SK-N-SH treated with all-trans-retinoic acid at 6 μM for 48 hours (cell line): ENCODE measurements around the gene TWIST2.

Experiments used
- ATAC-seq: fragments of 200-7000 bp; cut with Tn5 transposase; 3 replicates; pipeline ENCODE4 v1.9.1; 2020; ENCODE audit warnings: mild to moderate bottlenecking, moderate library complexity
- ARNTL ChIP-seq: fragments of 450-650 bp; formaldehyde crosslinking; IDR thresholded peaks from 2 replicates; pipeline ENCODE4 v1.5.0; 2020; ENCODE audit warnings: low read depth, mild to moderate bottlenecking, moderate library complexity, borderline replicate concordance
- BACH2 ChIP-seq: fragments of 250-450 bp; sonication (Bioruptor Pico); IDR thresholded peaks from 2 replicates; pipeline ENCODE4 v1.9.0; 2021; ENCODE audit warnings: mild to moderate bottlenecking, borderline replicate concordance
- CREB5 ChIP-seq: fragments of 250-450 bp; sonication (Bioruptor Pico); IDR thresholded peaks from 2 replicates; pipeline ENCODE4 v1.5.1; 2020; ENCODE audit warnings: low read depth, mild to moderate bottlenecking, moderate library complexity
- CSDC2 ChIP-seq: fragments of 250-450 bp; sonication (Bioruptor Pico); IDR thresholded peaks from 2 replicates; pipeline ENCODE4 v1.5.0; 2020; ENCODE audit warnings: mild to moderate bottlenecking, moderate library complexity
- CSRNP3 ChIP-seq: fragments of 250-450 bp; sonication (Bioruptor Pico); IDR thresholded peaks from 2 replicates; pipeline ENCODE4 v1.5.1; 2021; ENCODE audit warnings: mild to moderate bottlenecking, moderate library complexity
- ESRRG ChIP-seq: fragments of 250-450 bp; sonication (Bioruptor Pico); IDR thresholded peaks from 2 replicates; pipeline ENCODE4 v1.6.1; 2021; ENCODE audit warnings: mild to moderate bottlenecking
- GLIS3 ChIP-seq: fragments of 250-450 bp; sonication (Bioruptor Pico); IDR thresholded peaks from 2 replicates; pipeline ENCODE4 v1.5.0; 2020; ENCODE audit warnings: mild to moderate bottlenecking, moderate library complexity
- ISL1 ChIP-seq: fragments of 250-450 bp; sonication (Bioruptor Pico); IDR thresholded peaks from 2 replicates; pipeline ENCODE4 v2.1.2; 2022; ENCODE audit warnings: mild to moderate bottlenecking, moderate library complexity
- PATZ1 ChIP-seq: fragments of 250-450 bp; sonication (Bioruptor Pico); IDR thresholded peaks from 2 replicates; pipeline ENCODE4 v1.8.0; 2020; ENCODE audit warnings: mild to moderate bottlenecking, moderate library complexity, borderline replicate concordance
- RARB ChIP-seq: fragments of 250-450 bp; sonication (Bioruptor Pico); IDR thresholded peaks from 2 replicates; pipeline ENCODE4 v1.8.0; 2021; ENCODE audit warnings: mild to moderate bottlenecking, moderate library complexity
- TCF4 ChIP-seq: fragments of 250-450 bp; sonication (Bioruptor Pico); IDR thresholded peaks from 2 replicates; pipeline ENCODE4 v1.8.0; 2021; ENCODE audit warnings: mild to moderate bottlenecking, moderate library complexity, borderline replicate concordance
- TOX ChIP-seq: fragments of 250-450 bp; sonication (Bioruptor Pico); IDR thresholded peaks from 2 replicates; pipeline ENCODE4 v1.8.0; 2021; ENCODE audit warnings: mild to moderate bottlenecking, moderate library complexity, borderline replicate concordance
- TSHZ2 ChIP-seq: fragments of 250-450 bp; sonication (Bioruptor Pico); IDR thresholded peaks from 2 replicates; pipeline ENCODE4 v1.5.0; 2020; ENCODE audit warnings: mild to moderate bottlenecking, moderate library complexity
- ZC3H10 ChIP-seq: fragments of 250-450 bp; sonication (Bioruptor Pico); IDR thresholded peaks from 2 replicates; pipeline ENCODE4 v1.5.1; 2021; ENCODE audit warnings: mild to moderate bottlenecking, moderate library complexity
- ZFP3 ChIP-seq: fragments of 250-450 bp; sonication (Bioruptor Pico); IDR thresholded peaks from 2 replicates; pipeline ENCODE4 v1.5.0; 2020; ENCODE audit warnings: mild to moderate bottlenecking, moderate library complexity
- ZNF70 ChIP-seq: fragments of 450-650 bp; formaldehyde crosslinking; IDR thresholded peaks from 2 replicates; pipeline ENCODE4 v1.5.0; 2020; ENCODE audit warnings: mild to moderate bottlenecking, moderate library complexity

Gene TWIST2

GRCh38 chr2:238876232-238876630 lies 28.3 kb downstream of the TWIST2 start:
- TF ChIP-seq PATZ1 (CRISPR knock-in tag): no peak
- no peak for TF ChIP-seq CSDC2 (CRISPR knock-in tag)
- TF ChIP-seq ESRRG (CRISPR knock-in tag): no peak
- no peak for TF ChIP-seq ZFP3 (CRISPR knock-in tag)
- TF ChIP-seq CSRNP3 (CRISPR knock-in tag): no peak
- no peak for TF ChIP-seq BACH2 (CRISPR knock-in tag)
- TF ChIP-seq CREB5 (CRISPR knock-in tag): no peak
- TF ChIP-seq, all 23 proteins: peak for 0

GRCh38 chr2:238878051-238878735 lies 30.3 kb downstream of the TWIST2 start:
- TF ChIP-seq CREB5 (CRISPR knock-in tag) (no peak), RARB (CRISPR knock-in tag) (no peak)
- no peak for ATAC-seq

More at GRCh38 chr2:238876232-238876630, 28.3 kb downstream of the TWIST2 start:
- no peak for ATAC-seq

- TF ChIP-seq TSHZ2 (CRISPR knock-in tag) (no peak), CSRNP3 (CRISPR knock-in tag) (no peak), ISL1 (CRISPR knock-in tag) (no peak), GLIS3 (CRISPR knock-in tag) (no peak), ARNTL (no peak), ESRRG (CRISPR knock-in tag) (no peak), ZC3H10 (CRISPR knock-in tag) (no peak)
- no peak for ATAC-seq
These were observed 31.2 kb downstream of the TWIST2 start for GRCh38 chr2:238879043-238879442.

GRCh38 chr2:238879621-238880377 lies 31.9 kb downstream of the TWIST2 start:
- no peak for ATAC-seq
- TF ChIP-seq BACH2 (CRISPR knock-in tag) (no peak), ESRRG (CRISPR knock-in tag) (no peak), TOX (CRISPR knock-in tag) (no peak), ISL1 (CRISPR knock-in tag) (no peak), PATZ1 (CRISPR knock-in tag) (no peak), ZNF70 (no peak), RARB (CRISPR knock-in tag) (no peak), TCF4 (CRISPR knock-in tag) (no peak)
